ENCODE measurements around the gene KIAA1755.
"Not testable (repeated sequence)": the region's sequence is repeated elsewhere in the genome, so short reads cannot be mapped to it uniquely, and the experiment has no call there.

Gene KIAA1755

DNA sequence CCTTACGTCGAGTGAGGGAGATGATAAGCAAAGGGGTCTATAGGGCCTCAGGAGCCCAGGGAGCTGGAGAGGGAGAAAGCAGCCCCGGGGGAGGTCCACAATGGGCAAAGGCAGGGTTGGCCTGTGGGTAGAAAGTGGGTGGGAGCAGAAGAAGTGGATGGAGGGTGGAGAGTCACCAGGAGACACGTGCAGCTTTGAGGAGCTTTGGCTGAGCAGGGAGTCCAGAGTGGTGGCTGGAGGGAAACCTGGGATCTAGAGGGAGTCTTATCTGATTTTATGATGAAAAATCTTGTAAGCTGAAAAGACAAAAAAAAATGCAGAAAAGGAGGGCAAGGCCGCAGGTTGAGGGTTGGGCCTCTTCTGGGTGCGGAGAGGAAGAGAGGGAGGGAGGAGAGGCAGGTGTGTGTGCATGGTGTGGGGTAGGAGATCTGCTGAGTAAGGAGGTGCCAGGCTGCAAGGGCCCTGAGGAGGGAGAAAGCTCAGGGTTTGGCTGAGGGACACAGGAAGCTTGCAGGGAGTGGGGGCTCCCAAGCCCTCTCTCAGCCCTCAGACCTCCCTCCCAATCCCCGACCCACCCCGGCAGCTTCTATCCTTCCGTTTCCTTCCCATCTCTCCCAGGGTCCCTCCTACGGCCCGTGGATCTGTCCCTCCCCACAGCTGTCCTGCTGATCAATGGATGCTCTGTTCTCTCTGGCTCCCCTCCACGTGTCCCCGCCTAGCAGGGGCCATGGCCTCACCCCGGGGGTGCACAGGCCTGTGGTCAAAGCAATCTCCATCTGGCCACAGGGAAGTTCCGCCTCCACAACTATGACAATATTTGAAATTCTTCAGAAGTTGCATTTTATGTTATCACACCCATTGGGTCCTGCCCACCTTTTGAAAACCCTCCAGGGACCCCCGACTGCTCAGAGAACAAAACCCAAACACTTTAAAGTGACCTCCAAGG lies 26.3 kb upstream of the KIAA1755 start:
- DNase-seq = no peak

DNA sequence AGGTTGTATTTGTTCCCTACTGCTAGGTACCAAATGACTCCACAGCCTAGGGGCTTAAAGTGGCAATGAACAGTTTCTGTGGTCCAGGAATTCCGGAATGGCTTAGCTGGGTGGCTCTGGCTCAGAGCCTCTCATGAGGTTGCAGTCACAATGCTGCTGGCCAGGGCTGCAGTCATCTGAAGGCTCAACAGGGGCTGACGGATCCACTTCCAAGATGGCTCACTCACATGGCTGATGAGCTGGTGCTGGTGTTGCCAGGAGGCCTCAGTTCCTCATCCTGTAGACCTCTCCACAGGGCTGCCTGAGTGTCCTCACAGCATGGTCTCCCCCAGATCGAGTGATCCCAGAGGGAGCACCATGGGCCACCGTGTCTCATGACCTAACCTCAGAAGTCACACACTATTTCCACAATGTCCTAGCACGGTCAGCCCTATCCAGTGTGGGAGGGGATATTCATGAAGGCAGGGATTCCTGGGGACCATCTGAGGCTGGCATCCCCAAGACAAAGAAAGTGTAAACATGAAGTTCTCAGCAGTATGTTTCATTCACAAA lies 24.4 kb upstream of the KIAA1755 start:
- DNase-seq = no peak

DNA sequence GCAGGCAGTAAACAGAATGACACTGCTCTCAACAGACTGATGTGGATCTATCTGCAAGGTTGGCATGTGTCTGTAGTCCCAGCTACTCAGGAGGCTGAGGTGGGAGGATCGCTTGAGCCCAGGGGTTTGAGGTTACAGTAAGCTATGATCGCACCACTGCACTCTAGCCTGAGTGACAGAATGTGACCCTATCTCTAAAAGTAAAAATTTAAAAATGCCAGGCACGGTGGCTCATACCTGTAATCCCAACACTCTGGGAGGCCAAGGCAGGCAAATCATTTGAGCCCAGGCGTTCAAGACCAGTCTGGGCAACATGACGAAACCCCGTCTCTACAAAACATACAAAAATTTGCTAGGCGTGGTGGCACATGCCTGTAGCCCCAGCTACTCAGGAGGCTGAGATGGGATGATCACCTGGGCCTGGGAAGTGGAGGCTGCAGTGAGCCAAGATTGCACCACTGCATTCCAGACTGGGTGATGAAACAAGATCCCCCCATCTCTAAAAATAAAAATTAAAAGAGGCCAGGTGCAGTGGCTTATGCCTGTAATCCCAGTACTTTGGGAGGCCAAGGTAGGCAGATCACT lies 23.6 kb upstream of the KIAA1755 start:
- DNase-seq = not testable (repeated sequence)

DNA sequence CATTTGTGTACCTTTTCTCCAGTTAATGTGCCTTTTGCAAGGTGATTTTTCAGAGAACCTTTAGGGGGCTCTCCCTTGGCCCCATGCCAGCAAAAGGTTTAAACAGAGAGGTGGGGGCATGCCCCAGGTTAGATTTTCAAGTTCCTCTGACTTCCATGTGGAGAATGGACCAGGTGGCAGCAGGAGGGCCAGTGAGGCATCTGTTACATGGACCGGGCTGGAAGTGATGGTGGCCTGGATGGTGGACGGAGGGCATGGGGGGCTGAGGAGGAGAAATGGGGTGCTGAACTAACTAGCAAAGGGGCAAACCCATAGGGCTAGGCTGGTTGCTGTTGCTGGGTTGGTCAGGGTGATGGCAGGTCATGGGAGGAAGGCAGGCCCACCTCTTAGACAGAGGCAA lies 22.7 kb upstream of the KIAA1755 start:
- DNase-seq = no peak

DNA sequence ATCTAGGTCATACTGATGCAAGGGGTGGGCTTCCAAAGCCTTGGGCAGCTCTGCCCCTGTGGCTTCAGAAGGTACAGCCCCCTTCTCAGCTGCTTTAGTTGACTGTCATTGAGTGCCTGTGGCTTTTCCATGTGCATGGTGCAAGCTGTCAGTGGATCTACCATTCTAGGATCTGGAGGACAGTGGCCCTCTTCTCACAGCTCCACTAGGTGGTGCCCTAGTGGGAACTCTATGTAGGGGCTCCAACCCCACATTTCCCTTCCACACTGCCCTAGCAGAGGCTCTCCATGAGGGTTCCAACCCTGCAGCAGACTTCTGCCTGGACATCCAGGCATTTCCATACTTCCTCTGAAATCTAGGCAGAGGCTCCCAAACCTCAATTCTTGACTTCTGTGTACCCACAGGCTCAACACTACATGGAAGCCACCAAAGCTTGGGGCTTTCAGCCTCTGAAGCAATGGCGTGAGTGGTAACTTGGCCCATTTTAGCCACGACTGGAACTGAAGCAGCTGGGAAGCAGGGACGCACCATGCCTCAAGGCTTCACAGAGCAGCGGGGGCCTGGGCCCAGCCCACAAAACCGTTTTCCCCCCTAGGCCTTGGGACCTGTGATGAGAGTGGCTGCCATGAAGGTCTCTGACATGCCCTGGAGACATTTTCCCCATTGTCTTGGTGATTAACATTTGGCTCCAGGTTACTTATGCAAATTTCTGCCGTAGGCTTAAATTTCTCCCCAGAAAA lies 20.8 kb upstream of the KIAA1755 start:
- not testable (repeated sequence) for DNase-seq

DNA sequence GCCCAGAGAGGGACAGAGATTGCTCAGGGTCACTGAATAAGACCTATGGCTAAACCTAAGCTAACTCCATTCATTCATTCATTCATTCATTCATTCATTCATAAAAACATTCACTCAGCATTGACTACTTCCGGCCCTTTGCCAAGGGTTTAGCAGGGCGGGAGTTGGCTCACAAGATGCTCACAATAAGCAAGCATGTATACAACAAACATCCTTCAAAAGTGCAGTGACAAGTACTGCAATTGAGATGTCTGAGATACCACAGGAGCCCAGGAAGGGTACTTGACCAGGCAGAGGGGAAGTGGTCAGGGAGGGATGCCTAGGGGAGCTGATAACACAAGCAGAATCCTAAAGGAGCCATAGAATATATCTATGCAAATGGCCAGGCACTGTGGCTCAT lies 18.2 kb upstream of the KIAA1755 start:
- DNase-seq = no peak

DNA sequence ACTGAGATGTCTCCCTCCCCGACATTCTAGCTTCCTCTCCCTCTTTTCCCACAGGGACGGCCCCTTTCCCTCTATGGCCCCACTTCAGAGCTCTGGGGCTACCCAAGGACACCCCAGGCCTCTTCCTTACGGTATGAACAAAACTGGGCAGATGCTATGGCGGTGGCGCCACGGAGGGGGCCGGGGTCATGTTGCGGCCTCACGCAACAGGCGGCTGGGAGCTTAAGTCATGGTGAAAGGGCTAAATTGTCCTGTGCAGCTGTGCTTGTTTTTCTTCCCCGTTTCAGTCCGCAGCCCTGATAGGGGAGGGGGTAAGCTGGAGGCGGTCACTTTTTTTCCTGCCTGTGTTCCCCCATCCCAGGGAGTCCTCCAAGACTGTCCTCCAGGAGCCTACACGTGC lies 17.6 kb upstream of the KIAA1755 start:
- DNase-seq = no peak

DNA sequence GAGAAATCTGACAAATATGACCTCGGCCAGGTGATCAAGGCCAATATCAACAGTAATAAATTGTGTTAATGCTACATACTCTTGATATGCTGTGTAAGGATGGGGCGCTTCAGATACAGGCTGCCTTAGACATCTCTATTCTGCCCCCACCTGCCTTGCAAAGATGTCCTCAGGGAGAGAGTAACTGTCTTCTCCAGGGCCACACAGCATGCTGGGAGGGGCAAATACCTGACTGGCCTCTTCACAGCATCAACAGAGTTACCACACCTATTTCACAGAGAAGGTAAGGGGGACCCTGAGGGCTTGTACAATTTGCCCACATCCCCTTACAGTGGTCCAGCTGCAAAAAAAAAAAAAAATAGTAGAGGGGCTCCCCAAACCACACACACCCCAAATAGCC lies 17.2 kb upstream of the KIAA1755 start:
- DNase-seq = no peak

DNA sequence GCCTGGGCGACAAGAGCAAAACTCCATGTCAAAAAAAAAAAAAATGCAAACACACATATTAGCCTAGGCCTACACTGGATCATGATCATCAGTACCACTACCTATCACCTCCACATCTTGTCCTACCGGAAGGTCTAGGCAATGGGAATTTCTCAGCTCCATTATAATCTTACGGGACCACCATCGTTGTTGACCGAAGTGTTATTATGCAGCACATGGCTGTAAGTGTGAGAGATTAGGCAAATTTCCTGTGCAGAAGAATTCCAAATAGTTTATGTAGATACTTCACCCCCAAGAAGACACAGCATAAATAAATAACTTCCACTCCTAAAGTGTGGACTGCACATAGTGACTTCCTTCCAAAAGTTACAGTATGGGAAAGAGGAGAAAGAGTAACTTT lies 16.8 kb upstream of the KIAA1755 start:
- no peak for DNase-seq

DNA sequence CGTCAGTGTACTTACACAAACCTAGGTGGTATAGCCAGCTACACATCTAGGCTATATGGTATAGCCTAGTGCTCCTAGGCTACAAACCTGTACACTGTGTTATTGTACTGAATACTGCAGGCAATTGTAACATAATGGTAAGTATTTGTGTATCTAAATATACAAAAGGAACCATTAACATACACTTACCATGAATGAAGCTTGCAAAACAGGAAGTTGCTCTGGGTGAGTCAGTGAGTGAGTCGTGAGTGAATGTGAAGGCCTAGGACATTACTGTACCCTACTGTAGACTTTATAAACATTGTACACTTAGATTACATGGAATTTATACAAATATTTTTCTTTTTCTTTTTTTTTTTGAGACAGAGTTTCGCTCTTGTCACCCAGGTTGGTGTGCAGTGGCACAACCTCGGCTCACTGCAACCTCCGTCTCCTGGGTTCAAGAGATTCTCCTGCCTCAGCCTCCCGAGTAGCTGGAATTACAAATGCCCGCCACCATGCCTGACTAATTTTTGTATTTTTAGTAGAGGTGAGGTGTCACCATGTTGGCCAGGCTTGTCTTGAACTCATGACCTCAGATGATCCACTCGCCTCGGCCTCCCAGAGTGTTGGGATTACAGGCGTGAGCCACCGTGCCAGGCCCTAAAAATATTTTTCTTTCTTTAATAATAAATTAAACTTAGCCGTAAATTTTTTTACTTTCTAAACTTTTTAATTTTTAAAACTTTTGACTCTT lies 15.4 kb upstream of the KIAA1755 start:
- DNase-seq = no peak

DNA sequence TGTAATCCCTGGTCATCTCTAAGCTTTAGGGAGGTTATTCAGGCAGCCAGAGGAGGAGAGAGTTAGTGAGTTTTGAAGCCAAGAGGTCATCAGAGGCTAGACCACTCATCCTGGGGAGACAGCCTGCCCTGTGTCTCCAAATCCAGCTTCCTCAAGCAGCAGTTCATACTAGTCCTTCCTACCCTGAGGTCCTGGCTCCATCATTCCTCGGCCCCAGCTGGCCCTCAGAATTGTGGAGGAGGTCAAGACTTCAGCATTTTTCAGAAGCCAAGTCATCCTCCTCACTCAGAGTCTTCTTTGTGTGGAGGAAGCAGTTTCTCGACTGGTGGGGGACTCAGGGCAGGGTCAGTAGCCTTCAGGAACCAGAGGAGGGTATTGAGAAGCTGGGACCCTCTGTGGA lies 12.4 kb upstream of the KIAA1755 start:
- no peak for DNase-seq

DNA sequence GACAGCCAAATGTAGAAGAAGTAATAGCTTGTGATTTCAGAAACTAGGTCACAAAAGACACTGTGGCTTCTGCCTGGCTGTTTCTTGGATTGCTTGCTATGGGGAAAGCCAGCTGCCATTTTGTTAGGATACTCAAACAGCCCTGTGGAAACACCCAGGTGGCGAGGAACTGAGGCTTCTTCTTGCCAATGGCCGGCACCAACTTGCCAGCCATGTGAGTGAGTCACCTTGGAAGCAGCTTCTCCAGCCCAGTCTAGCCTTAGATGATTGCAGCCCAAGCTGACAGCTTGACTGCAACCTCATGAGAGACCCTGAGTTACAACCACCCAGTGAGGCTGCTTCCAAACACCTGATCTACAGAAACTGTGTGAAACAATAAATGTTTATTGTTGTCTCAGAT lies 11.9 kb upstream of the KIAA1755 start:
- no peak for DNase-seq

DNA sequence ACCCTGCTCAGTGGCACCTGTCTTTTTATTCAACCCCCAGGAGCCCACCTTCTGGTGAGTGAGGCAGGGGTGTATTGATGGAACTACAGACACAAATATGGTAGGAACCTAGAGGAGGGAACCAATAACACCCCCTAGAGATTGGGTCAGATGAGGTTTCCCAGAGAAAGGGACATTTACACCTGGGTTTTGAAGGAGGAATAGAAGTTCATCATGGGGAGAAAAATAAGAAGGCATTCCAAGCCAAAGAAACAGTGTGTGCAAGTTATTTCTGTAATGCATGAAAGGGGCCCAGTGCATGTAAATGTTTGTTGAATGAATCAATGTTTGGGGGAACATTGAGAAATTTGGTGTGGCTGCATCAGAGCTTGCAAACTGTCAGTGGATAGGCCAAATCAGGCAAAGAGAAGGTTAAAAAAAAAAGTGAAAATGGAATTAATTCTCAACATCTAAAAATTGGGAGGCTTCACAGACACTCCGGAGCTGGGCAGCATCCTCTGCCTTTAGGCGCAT lies 11.1 kb upstream of the KIAA1755 start:
- DNase-seq = no peak

DNA sequence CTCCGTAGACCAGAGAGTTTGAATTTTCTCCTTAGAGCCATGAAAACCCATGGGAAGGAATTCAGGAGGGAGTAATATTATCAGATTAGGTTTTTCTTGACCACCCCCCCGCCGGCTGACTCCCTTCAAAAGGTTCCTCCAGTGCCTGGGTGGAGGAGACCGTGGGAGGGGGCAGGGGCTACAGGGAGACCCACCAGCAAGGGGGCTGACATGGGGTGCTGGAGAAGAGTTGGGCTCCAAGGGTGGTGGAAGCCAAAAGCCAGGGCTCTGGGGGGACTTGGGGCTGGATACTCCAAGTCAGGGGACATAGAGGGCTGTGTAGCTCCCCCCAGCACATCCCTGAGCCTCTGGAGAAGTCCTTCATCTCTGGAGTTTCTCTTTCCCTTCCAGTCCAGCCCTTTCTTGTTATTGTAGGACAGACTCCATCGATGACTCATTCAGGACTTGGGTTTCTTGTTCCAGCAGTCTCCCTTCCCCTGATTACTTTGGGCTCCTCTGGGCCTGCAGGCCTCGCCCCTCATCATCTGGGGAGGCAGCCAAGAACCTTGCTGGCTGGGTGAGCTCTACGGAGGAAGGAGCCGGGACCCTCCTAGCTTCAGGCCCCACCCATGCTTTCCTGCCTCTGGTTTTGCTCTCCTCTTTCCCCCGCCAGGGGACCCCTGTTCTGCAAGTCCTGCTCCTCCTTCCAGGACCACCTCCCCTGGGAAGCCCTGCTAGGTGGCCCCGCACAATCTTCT lies 10.5 kb upstream of the KIAA1755 start:
- no peak for DNase-seq

DNA sequence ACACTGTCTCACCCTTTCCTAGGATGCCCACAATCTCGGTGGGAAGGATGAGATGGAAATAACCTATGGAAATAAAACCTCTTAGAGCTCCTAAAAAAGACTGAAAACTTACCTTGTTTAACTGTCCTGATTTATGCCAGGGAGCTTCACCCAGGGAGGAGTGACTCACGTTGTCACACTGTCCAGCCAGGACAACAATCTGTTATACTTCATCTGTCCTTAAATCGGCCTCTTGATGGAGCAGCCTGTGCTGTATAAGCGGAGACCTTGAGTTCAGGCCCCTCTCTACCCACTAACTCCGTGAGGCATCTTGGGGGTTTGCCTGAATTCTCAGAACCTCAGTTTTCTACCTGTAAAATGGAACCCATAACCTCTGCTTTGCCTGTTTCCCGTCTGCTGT lies 9.2 kb upstream of the KIAA1755 start:
- no peak for DNase-seq

DNA sequence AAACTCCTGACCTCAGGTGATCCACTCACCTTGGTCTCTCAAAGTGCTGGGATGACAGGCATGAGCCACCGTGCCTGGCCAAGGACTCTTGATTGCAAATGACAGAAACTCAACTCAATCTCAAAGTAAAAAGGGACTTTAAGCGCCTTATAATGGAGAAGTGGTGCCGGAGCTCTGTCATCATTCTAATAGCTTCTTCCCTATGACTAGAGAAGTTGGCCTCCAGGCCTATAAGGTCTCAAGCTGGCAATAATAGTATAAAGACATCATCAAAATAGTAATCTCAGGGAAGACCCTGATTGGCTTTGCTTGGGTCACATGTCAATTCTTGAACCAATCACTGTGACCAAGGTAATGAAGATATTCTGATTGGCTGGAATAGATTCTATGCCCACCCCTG lies 8.5 kb upstream of the KIAA1755 start:
- DNase-seq = no peak

DNA sequence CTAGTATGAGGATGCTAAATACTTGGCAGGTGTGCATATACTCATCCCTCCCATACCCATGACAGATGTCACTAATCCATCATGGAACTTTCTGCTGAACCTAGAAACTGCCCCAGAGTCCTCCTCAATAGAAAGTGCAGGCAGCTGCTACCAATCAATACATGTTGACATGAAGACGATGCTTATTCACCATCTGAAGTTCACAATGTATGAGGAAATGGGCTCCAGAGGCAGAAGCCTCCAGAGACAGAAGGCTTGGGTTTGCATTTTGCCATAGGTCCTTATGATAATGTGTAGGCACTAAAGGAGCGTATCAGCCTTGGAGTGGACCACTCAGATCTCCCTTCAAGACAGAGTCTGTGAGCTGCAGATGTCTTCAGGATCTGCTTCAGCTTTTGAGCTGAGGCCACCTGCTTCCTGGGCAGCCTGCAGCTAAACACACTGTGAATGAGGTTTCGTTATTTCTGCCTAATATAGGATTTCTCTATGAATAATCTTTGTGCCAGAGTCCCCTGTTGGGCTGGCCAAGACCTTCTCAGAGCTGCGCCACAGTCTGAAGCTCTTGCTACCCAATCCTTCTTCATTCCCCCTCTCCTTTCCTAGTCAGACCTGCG lies 7.5 kb upstream of the KIAA1755 start:
- DNase-seq = no peak

DNA sequence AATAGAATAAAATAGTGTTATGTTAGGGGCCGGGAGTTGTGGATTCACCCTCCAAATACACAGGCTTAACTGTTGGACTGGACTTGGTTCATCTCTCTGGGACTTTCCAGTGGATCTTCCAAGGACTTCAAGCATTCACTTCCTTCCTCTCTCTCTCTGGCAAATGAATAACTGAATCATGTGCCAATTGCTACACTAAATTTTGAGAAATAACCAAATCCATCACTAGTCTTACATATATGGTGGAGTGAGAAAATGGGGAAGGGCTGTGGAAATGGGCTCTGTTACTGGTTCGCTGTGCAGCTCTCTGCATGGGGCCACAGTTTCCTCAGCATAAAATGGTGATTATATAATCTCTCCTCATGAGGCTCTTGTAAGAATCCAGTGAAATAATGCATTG lies 6.8 kb upstream of the KIAA1755 start:
- no peak for DNase-seq

DNA sequence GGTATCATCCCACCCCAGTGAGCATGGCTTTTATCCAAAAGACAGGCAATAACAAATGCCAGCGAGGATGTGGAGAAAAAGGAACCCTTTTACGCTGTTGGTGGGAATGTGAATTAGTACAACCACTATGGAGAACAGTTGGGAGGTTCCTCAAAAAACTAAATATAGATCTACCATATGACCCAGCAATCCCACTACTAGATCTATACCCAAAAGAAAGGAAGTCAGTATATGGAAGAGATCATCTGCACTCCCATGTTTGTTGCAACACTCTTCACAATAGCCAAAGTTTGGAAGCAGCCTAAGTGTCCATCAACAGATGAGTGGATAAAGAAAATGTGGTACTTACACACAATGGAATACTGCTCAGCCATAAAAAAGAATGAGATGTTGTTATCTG lies 5.9 kb upstream of the KIAA1755 start:
- no peak for DNase-seq

DNA sequence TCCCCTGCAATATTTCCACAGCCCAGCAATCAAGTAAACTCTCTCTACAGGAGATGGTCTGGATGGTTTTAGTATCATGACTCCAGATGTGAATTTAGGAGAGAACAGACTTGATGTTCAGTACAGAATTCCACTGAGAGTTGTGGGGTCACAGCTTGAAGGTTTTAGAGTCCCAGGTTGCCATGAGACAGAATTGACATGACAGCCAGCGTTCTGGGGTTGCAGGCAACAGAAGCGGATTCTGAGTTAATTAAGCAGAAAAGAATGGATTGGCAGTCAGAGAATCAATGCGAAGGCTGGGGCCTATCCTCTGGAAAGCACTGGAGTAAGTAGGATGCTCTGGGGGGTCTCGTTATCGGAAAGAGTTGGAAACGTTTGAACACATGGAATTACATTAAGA lies 2.4 kb upstream of the KIAA1755 start:
- no peak for DNase-seq

DNA sequence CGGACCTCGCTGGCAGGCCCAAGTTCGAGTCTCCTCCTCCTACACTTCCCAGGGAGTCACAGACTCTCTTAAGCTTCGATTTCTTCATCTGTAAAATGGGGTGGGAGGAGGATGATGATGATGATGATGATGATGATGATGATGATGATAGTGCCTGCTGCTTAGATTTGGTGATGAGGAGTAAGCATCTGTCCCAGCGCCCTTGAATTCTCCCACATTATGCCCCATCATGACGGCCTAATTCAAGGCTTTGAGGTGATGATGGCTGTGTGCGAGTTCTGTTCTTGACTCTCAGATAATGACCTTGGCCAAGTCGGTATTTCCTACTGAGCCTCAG lies 487 bp upstream of the KIAA1755 start:
- DNase-seq = no peak

DNA sequence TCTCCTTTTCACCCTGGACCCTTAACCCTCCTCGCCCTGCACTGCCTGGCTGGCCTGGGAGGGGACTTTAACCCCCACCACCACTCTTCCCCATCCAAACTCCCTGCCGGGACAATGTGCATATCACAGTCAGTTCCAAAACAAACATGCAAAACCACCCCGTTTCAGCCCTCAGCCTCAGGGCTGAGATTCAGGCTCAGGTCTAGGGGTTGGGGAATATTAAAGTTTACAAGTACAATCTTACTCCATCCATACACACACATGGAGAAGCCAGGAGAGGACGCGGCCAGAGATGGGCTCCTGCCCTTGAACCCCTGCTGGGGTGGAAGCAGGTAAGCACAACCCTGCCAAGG lies 534 bp downstream of the KIAA1755 start:
- no peak for DNase-seq

Measured in COR-L47 (cell line).